ENCODE data around the gene DRAXIN. TPM values are rescaled to one million over a fixed set of nuclear protein-coding genes. Genes with fewer than 3 reads are reported as not detected.
"Not testable (repeated sequence)": the region's sequence is repeated elsewhere in the genome, so short reads cannot be mapped to it uniquely, and the experiment has no call there.

The DRAXIN gene
- total RNA-seq = under 1 TPM; 0.08 to 0.16 TPM

- Mint-ChIP-seq H3K4me1 (peaks cover 24% of the 10 kb centered on the region), H3K36me3 (no peaks in the 10 kb centered on the region), H3K9me3 (no peaks in the 10 kb centered on the region), H3K4me3 (peak within 1 kb of the TSS; percentile 63), H3K27ac (no peak within 1 kb of the TSS), H3K27me3 (peaks cover 57% of the 10 kb centered on the region)
- DNase-seq = peak; percentile 21
These were observed at the start of gene DRAXIN for GRCh38 chr1:11691302-11691914. TSS of gene DRAXIN (plus strand) at chr1:11691710. CDS start at chr1:11706259, 14,549 bp downstream.

- Mint-ChIP-seq H3K27me3 (no peaks in the 10 kb centered on the region), H3K27ac (no peak overlapping the region), H3K4me3 (no peak overlapping the region), H3K36me3 (no peaks in the 10 kb centered on the region), H3K9me3 (no peaks in the 10 kb centered on the region), H3K4me1 (no peaks in the 10 kb centered on the region)
- DNase-seq = no peak
These were observed 49.7 kb upstream of the DRAXIN start for GRCh38 chr1:11641776-11642305.

- H3K27ac Mint-ChIP-seq, H3K36me3 Mint-ChIP-seq, H3K4me3 Mint-ChIP-seq, H3K9me3 Mint-ChIP-seq, H3K4me1 Mint-ChIP-seq, H3K27me3 Mint-ChIP-seq: not testable (repeated sequence)
- DNase-seq = peak; percentile 53
These were observed 49.0 kb upstream of the DRAXIN start for GRCh38 chr1:11642418-11643017.

- H3K27me3 Mint-ChIP-seq = no peaks in the 10 kb centered on the region
- no peaks in the 10 kb centered on the region for H3K9me3 Mint-ChIP-seq
- no peaks in the 10 kb centered on the region for H3K4me1 Mint-ChIP-seq
- H3K4me3 Mint-ChIP-seq = no peak overlapping the region
- no peaks in the 10 kb centered on the region for H3K36me3 Mint-ChIP-seq
- no peak overlapping the region for H3K27ac Mint-ChIP-seq
- no peak for DNase-seq
These were observed 47.7 kb upstream of the DRAXIN start for GRCh38 chr1:11643782-11644181.

- H3K27ac Mint-ChIP-seq = no peak overlapping the region
- no peaks in the 10 kb centered on the region for H3K36me3 Mint-ChIP-seq
- H3K9me3 Mint-ChIP-seq = no peaks in the 10 kb centered on the region
- H3K4me1 Mint-ChIP-seq = peaks cover 5% of the 10 kb centered on the region
- DNase-seq = no peak
- no peaks in the 10 kb centered on the region for H3K27me3 Mint-ChIP-seq
- no peak overlapping the region for H3K4me3 Mint-ChIP-seq
These were observed 46.2 kb upstream of the DRAXIN start for GRCh38 chr1:11645270-11645669.

GRCh38 chr1:11645670-11646265 is 45.7 kb upstream of the DRAXIN start:
- H3K27ac Mint-ChIP-seq = no peak overlapping the region
- H3K4me3 Mint-ChIP-seq = no peak overlapping the region
- no peaks in the 10 kb centered on the region for H3K27me3 Mint-ChIP-seq
- H3K9me3 Mint-ChIP-seq = no peaks in the 10 kb centered on the region
- H3K4me1 Mint-ChIP-seq = peaks cover 6% of the 10 kb centered on the region
- peak; percentile 77 for DNase-seq
- H3K36me3 Mint-ChIP-seq = no peaks in the 10 kb centered on the region

GRCh38 chr1:11646317-11646716 is 45.2 kb upstream of the DRAXIN start:
- no peak for DNase-seq
- H3K27me3 Mint-ChIP-seq = no peaks in the 10 kb centered on the region
- H3K27ac Mint-ChIP-seq = no peak overlapping the region
- H3K36me3 Mint-ChIP-seq = no peaks in the 10 kb centered on the region
- no peak overlapping the region for H3K4me3 Mint-ChIP-seq
- H3K9me3 Mint-ChIP-seq = no peaks in the 10 kb centered on the region
- peaks cover 12% of the 10 kb centered on the region for H3K4me1 Mint-ChIP-seq

GRCh38 chr1:11647333-11647732 is 44.2 kb upstream of the DRAXIN start:
- Mint-ChIP-seq H3K27ac (no peak overlapping the region), H3K27me3 (no peaks in the 10 kb centered on the region), H3K4me3 (no peak overlapping the region), H3K36me3 (no peaks in the 10 kb centered on the region), H3K9me3 (no peaks in the 10 kb centered on the region), H3K4me1 (peaks cover 13% of the 10 kb centered on the region)
- DNase-seq = no peak

GRCh38 chr1:11648039-11648438 is 43.5 kb upstream of the DRAXIN start:
- Mint-ChIP-seq H3K4me3 (no peak overlapping the region), H3K27me3 (no peaks in the 10 kb centered on the region), H3K27ac (no peak overlapping the region), H3K9me3 (no peaks in the 10 kb centered on the region), H3K36me3 (no peaks in the 10 kb centered on the region), H3K4me1 (peaks cover 13% of the 10 kb centered on the region)
- DNase-seq = no peak

GRCh38 chr1:11648732-11649158 is 42.8 kb upstream of the DRAXIN start:
- H3K4me1 Mint-ChIP-seq = peaks cover 13% of the 10 kb centered on the region
- no peaks in the 10 kb centered on the region for H3K36me3 Mint-ChIP-seq
- no peak overlapping the region for H3K27ac Mint-ChIP-seq
- H3K9me3 Mint-ChIP-seq = no peaks in the 10 kb centered on the region
- no peaks in the 10 kb centered on the region for H3K27me3 Mint-ChIP-seq
- peak overlapping the region; percentile 32 for H3K4me3 Mint-ChIP-seq
- DNase-seq = peak; percentile 47

- Mint-ChIP-seq H3K9me3 (no peaks in the 10 kb centered on the region), H3K27ac (no peak overlapping the region), H3K4me1 (peaks cover 13% of the 10 kb centered on the region), H3K27me3 (no peaks in the 10 kb centered on the region), H3K4me3 (peak overlapping the region; percentile 10), H3K36me3 (no peaks in the 10 kb centered on the region)
- no peak for DNase-seq
These were observed 42.3 kb upstream of the DRAXIN start for GRCh38 chr1:11649237-11649623.

GRCh38 chr1:11649624-11650330 is 41.7 kb upstream of the DRAXIN start:
- no peaks in the 10 kb centered on the region for H3K36me3 Mint-ChIP-seq
- H3K4me1 Mint-ChIP-seq = peaks cover 13% of the 10 kb centered on the region
- H3K4me3 Mint-ChIP-seq = peak overlapping the region; percentile 37
- no peak for DNase-seq
- H3K27me3 Mint-ChIP-seq = no peaks in the 10 kb centered on the region
- no peak overlapping the region for H3K27ac Mint-ChIP-seq
- no peaks in the 10 kb centered on the region for H3K9me3 Mint-ChIP-seq

GRCh38 chr1:11650331-11650991 is 41.0 kb upstream of the DRAXIN start:
- Mint-ChIP-seq H3K4me3 (peak overlapping the region; percentile 71), H3K9me3 (no peaks in the 10 kb centered on the region), H3K27ac (peak overlapping the region; percentile 46), H3K27me3 (no peaks in the 10 kb centered on the region), H3K36me3 (no peaks in the 10 kb centered on the region), H3K4me1 (peaks cover 15% of the 10 kb centered on the region)
- peak; percentile 88 for DNase-seq

- Mint-ChIP-seq H3K27me3 (no peaks in the 10 kb centered on the region), H3K36me3 (no peaks in the 10 kb centered on the region), H3K9me3 (no peaks in the 10 kb centered on the region), H3K4me1 (peaks cover 16% of the 10 kb centered on the region), H3K4me3 (peak overlapping the region; percentile 71), H3K27ac (peak overlapping the region; percentile 46)
- no peak for DNase-seq
These were observed 40.5 kb upstream of the DRAXIN start for GRCh38 chr1:11651017-11651416.

Data from activated naive CD8-positive, alpha-beta T cell treated with anti-CD3 and anti-CD28 coated beads for 36 hours (primary cell).